HepG2 (cell line): ENCODE measurements around the gene PRRT1. TPM values are rescaled to one million over a fixed set of nuclear protein-coding genes. Genes with fewer than 3 reads are reported as not detected.
A peak's percentile ranks its signal among the peaks of the same experiment; 100 is the strongest.

ENCODE experiments used
- DMAP1 ChIP-seq: IDR thresholded peaks from 2 replicates; pipeline ENCODE4 v1.6.1; 2016
- EZH2 ChIP-seq: conservative IDR thresholded peaks from 2 replicates; pipeline ENCODE4 v1.6.1; 2012; ENCODE audit warnings: mild to moderate bottlenecking, low read depth, low read length, moderate library complexity
- GABPA ChIP-seq, 2 experiments: IDR thresholded peaks; 2 replicates each; pipeline ENCODE4 v1.6.1; 2011 to 2016; ENCODE audit warnings: low read depth in 2 of 2, low read length in 1 of 2, missing biosample characterization in 1 of 2, missing genetic modification characterization in 1 of 2
- ZBTB7B ChIP-seq: sonication (generic); formaldehyde crosslinking; IDR thresholded peaks from 2 replicates; pipeline ENCODE4 v1.4.0; 2020; ENCODE audit warnings: missing genetic modification reagents
- ZSCAN9 ChIP-seq: IDR thresholded peaks from 2 replicates; pipeline ENCODE4 v1.6.1; 2016; ENCODE audit warnings: borderline replicate concordance
- polyA plus RNA-seq, 8 experiments: library from polyadenylated mRNA; depleted of rRNA in 3 of 8; stranded (reverse) in 7 of 8; unstranded in 1 of 8; fragments of >200 nt; fragmentation: Illumina TruSeq in 4 of 8; extraction: Trizol in 4 of 8; gene quantifications; 2 replicates each; pipeline versions ENCODE4 v1.2.1 to v1.2.3, GENCODE V29; 2011 to 2016; ENCODE audit warnings: low read depth in 4 of 8, missing spikeins in 1 of 8, mixed read lengths in 1 of 8; ENCODE audit not compliant: insufficient read depth in 1 of 8
- total RNA-seq, 5 experiments: library from RNA; depleted of rRNA; stranded (reverse); fragments of >200 nt; fragmentation: Illumina TruSeq; extraction: Trizol; gene quantifications; 2 replicates each; pipeline ENCODE4 v1.2.3, GENCODE V29; 2016; ENCODE audit warnings: low read depth in 1 of 5
- TF ChIP-seq, protein P1 (sequence below): sonication (generic); formaldehyde crosslinking; IDR thresholded peaks from 2 replicates; pipeline ENCODE4 v1.5.0; 2020; ENCODE audit warnings: mild to moderate bottlenecking, missing genetic modification reagents, borderline replicate concordance
- TF ChIP-seq, protein P2 (sequence below): sonication (generic); formaldehyde crosslinking; IDR thresholded peaks from 2 replicates; pipeline ENCODE4 v1.4.0; 2020; ENCODE audit warnings: missing genetic modification reagents
- TF ChIP-seq, protein P3 (sequence below): sonication (generic); formaldehyde crosslinking; IDR thresholded peaks from 2 replicates; pipeline ENCODE4 v1.4.0; 2020; ENCODE audit warnings: mild to moderate bottlenecking, missing genetic modification reagents, borderline replicate concordance
- TF ChIP-seq, protein P4 (sequence below): sonication (generic); formaldehyde crosslinking; IDR thresholded peaks from 2 replicates; pipeline ENCODE4 v1.5.0; 2020; ENCODE audit warnings: mild to moderate bottlenecking, missing genetic modification reagents
- TF ChIP-seq, protein P5 (sequence below): IDR thresholded peaks from 2 replicates; pipeline ENCODE4 v1.6.1; 2016; ENCODE audit warnings: low read depth, borderline replicate concordance
- TF ChIP-seq, protein P6 (sequence below): IDR thresholded peaks from 2 replicates; pipeline ENCODE4 v1.6.1; 2016; ENCODE audit warnings: missing compliant biosample characterization, missing genetic modification reagents, borderline replicate concordance

Gene PRRT1
- total and polyA plus RNA-seq, 2 of the 13 experiments (the other 11 are each of a cell fraction or from before 2014, with no cell fraction given): 0.64 to 1.4 TPM

DNA sequence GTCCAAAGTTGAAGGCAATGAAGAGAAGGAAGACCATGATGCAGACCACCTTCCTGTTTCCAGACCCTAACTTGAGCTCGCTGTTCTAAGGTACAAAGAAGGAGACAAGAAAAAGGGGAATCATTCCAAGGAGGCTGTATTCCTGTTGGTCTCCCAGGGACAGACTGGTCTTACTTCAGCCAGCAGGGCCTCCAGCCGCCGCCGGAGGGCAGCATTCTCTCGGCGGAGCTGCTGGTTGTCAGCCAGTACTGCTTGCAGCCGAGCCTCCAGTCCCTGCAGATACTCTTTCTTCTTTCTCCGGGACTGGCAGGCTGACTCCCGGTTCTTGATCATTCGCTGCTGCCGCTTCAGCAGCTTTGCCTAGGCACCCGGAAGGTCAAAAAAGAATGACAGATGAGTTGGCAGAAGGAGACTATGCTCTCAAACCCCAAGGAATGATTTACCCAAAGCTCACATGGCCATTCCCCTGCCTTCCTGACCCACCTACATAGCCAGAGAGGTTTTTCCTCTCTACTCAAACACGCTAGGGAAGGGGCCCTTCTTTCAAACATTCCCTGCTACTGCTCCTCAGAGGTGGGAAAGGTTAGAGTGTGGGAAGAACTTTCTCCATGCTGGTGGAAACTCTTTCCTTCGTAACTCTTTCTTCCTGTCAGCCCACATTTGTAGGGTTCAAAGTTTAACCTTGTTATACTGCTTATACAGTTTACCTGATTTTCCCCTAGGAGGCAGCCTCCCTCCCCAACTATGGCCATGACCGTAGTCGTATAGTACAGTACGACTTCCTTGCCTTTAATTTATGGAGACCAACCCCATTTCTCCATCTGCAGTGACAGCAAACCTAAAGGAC, 32.7 kb downstream of the PRRT1 start (continued):
- TF ChIP-seq, protein P1, sequence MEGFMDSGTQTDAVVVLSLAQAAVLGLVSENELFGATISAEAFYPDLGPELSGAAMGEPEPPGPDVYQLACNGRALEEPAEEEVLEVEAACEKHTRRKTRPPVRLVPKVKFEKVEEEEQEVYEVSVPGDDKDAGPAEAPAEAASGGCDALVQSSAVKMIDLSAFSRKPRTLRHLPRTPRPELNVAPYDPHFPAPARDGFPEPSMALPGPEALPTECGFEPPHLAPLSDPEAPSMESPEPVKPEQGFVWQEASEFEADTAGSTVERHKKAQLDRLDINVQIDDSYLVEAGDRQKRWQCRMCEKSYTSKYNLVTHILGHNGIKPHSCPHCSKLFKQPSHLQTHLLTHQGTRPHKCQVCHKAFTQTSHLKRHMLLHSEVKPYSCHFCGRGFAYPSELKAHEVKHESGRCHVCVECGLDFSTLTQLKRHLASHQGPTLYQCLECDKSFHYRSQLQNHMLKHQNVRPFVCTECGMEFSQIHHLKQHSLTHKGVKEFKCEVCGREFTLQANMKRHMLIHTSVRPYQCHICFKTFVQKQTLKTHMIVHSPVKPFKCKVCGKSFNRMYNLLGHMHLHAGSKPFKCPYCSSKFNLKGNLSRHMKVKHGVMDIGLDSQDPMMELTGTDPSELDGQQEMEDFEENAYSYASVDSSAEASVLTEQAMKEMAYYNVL (CRISPR knock-in tag): peak; percentile 47; the same call in 1 of the 2 replicates
- TF ChIP-seq, protein P2, sequence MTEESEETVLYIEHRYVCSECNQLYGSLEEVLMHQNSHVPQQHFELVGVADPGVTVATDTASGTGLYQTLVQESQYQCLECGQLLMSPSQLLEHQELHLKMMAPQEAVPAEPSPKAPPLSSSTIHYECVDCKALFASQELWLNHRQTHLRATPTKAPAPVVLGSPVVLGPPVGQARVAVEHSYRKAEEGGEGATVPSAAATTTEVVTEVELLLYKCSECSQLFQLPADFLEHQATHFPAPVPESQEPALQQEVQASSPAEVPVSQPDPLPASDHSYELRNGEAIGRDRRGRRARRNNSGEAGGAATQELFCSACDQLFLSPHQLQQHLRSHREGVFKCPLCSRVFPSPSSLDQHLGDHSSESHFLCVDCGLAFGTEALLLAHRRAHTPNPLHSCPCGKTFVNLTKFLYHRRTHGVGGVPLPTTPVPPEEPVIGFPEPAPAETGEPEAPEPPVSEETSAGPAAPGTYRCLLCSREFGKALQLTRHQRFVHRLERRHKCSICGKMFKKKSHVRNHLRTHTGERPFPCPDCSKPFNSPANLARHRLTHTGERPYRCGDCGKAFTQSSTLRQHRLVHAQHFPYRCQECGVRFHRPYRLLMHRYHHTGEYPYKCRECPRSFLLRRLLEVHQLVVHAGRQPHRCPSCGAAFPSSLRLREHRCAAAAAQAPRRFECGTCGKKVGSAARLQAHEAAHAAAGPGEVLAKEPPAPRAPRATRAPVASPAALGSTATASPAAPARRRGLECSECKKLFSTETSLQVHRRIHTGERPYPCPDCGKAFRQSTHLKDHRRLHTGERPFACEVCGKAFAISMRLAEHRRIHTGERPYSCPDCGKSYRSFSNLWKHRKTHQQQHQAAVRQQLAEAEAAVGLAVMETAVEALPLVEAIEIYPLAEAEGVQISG (CRISPR knock-in tag): peak; percentile 78
- TF ChIP-seq, protein P3, sequence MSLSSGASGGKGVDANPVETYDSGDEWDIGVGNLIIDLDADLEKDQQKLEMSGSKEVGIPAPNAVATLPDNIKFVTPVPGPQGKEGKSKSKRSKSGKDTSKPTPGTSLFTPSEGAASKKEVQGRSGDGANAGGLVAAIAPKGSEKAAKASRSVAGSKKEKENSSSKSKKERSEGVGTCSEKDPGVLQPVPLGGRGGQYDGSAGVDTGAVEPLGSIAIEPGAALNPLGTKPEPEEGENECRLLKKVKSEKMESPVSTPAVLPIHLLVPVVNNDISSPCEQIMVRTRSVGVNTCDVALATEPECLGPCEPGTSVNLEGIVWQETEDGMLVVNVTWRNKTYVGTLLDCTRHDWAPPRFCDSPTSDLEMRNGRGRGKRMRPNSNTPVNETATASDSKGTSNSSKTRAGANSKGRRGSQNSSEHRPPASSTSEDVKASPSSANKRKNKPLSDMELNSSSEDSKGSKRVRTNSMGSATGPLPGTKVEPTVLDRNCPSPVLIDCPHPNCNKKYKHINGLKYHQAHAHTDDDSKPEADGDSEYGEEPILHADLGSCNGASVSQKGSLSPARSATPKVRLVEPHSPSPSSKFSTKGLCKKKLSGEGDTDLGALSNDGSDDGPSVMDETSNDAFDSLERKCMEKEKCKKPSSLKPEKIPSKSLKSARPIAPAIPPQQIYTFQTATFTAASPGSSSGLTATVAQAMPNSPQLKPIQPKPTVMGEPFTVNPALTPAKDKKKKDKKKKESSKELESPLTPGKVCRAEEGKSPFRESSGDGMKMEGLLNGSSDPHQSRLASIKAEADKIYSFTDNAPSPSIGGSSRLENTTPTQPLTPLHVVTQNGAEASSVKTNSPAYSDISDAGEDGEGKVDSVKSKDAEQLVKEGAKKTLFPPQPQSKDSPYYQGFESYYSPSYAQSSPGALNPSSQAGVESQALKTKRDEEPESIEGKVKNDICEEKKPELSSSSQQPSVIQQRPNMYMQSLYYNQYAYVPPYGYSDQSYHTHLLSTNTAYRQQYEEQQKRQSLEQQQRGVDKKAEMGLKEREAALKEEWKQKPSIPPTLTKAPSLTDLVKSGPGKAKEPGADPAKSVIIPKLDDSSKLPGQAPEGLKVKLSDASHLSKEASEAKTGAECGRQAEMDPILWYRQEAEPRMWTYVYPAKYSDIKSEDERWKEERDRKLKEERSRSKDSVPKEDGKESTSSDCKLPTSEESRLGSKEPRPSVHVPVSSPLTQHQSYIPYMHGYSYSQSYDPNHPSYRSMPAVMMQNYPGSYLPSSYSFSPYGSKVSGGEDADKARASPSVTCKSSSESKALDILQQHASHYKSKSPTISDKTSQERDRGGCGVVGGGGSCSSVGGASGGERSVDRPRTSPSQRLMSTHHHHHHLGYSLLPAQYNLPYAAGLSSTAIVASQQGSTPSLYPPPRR (CRISPR knock-in tag): peak; percentile 40; the same call in 1 of the 2 replicates
- TF ChIP-seq GABPA (IDR thresholded peaks at IDR 0.05; ENCODE audit: low read depth, low read length) (no peak), GABPA (CRISPR knock-in tag; IDR thresholded peaks at IDR 0.05; ENCODE audit: low read depth) (peak; percentile 48), DMAP1 (CRISPR knock-in tag) (peak; percentile 83), EZH2 (no peak), ZBTB7B (peak; percentile 36; the same call in 1 of the 2 replicates), ZSCAN9 (CRISPR knock-in tag) (peak; percentile 21; the same call in 1 of the 2 replicates)
- TF ChIP-seq, protein P4, sequence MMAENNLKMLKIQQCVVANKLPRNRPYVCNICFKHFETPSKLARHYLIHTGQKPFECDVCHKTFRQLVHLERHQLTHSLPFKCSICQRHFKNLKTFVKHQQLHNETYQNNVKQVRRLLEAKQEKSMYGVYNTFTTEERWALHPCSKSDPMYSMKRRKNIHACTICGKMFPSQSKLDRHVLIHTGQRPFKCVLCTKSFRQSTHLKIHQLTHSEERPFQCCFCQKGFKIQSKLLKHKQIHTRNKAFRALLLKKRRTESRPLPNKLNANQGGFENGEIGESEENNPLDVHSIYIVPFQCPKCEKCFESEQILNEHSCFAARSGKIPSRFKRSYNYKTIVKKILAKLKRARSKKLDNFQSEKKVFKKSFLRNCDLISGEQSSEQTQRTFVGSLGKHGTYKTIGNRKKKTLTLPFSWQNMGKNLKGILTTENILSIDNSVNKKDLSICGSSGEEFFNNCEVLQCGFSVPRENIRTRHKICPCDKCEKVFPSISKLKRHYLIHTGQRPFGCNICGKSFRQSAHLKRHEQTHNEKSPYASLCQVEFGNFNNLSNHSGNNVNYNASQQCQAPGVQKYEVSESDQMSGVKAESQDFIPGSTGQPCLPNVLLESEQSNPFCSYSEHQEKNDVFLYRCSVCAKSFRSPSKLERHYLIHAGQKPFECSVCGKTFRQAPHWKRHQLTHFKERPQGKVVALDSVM: peak; percentile 15; the same call in 1 of the 2 replicates
- TF ChIP-seq, protein P5, sequence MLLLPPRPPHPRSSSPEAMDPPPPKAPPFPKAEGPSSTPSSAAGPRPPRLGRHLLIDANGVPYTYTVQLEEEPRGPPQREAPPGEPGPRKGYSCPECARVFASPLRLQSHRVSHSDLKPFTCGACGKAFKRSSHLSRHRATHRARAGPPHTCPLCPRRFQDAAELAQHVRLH: peak; percentile 50; the same call in 1 of the 2 replicates
- TF ChIP-seq, protein P6, sequence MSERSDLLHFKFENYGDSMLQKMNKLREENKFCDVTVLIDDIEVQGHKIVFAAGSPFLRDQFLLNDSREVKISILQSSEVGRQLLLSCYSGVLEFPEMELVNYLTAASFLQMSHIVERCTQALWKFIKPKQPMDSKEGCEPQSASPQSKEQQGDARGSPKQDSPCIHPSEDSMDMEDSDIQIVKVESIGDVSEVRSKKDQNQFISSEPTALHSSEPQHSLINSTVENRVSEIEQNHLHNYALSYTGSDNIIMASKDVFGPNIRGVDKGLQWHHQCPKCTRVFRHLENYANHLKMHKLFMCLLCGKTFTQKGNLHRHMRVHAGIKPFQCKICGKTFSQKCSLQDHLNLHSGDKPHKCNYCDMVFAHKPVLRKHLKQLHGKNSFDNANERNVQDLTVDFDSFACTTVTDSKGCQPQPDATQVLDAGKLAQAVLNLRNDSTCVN: peak; percentile 58; the same call in 1 of the 2 replicates
